Glutamatergic neuron (in vitro differentiated cells): Measurements from ENCODE around the gene MMP10. TPM values are rescaled to one million over a fixed set of nuclear protein-coding genes. Genes with fewer than 3 reads are reported as not detected.
"Not testable (repeated sequence)": the region's sequence is repeated elsewhere in the genome, so short reads cannot be mapped to it uniquely, and the experiment has no call there.

Source experiments
- DNase-seq: peaks from one replicate; pipeline ENCODE4 v3.0.0; 2022
- H3K27ac Mint-ChIP-seq: one replicate; pipeline ENCODE4 v1.8.0; 2020; ENCODE audit warnings: mild to moderate bottlenecking, mixed read lengths, inconsistent platforms; ENCODE audit not compliant: unreplicated experiment
- H3K27me3 Mint-ChIP-seq: one replicate; pipeline ENCODE4 v1.8.0; 2020; ENCODE audit warnings: mild to moderate bottlenecking, moderate library complexity, mixed read lengths, inconsistent platforms; ENCODE audit not compliant: unreplicated experiment
- H3K36me3 Mint-ChIP-seq: one replicate; pipeline ENCODE4 v1.8.0; 2020; ENCODE audit warnings: mild to moderate bottlenecking, mixed read lengths, inconsistent platforms; ENCODE audit not compliant: unreplicated experiment
- H3K4me1 Mint-ChIP-seq: one replicate; pipeline ENCODE4 v1.8.0; 2020; ENCODE audit warnings: mild to moderate bottlenecking, low read depth, mixed read lengths, inconsistent platforms; ENCODE audit not compliant: unreplicated experiment
- H3K4me3 Mint-ChIP-seq: one replicate; pipeline ENCODE4 v1.8.0; 2020; ENCODE audit warnings: mild to moderate bottlenecking, mixed read lengths, inconsistent platforms; ENCODE audit not compliant: unreplicated experiment
- H3K9me3 Mint-ChIP-seq: one replicate; pipeline ENCODE4 v1.8.0; 2020; ENCODE audit warnings: mild to moderate bottlenecking, moderate library complexity, mixed read lengths, inconsistent platforms; ENCODE audit not compliant: unreplicated experiment
- total RNA-seq: library from RNA; stranded (reverse); fragmentation: NEBNext Ultra II Directional; extraction: Animal tissue kit (Norgen Biotek cat#: 25700); gene quantifications from one replicate; pipeline ENCODE4 v1.2.1, GENCODE V29; 2021; ENCODE audit not compliant: unreplicated experiment
- TF ChIP-seq, protein P1 (sequence below): fragments of 200-600 bp; sonication (generic); IDR thresholded peaks from one replicate; pipeline ENCODE4 v1.5.0; 2021; ENCODE audit not compliant: partially characterized antibody, unreplicated experiment

Gene MMP10
- total RNA-seq, 1 donor from 2014 or later = not detected

DNA sequence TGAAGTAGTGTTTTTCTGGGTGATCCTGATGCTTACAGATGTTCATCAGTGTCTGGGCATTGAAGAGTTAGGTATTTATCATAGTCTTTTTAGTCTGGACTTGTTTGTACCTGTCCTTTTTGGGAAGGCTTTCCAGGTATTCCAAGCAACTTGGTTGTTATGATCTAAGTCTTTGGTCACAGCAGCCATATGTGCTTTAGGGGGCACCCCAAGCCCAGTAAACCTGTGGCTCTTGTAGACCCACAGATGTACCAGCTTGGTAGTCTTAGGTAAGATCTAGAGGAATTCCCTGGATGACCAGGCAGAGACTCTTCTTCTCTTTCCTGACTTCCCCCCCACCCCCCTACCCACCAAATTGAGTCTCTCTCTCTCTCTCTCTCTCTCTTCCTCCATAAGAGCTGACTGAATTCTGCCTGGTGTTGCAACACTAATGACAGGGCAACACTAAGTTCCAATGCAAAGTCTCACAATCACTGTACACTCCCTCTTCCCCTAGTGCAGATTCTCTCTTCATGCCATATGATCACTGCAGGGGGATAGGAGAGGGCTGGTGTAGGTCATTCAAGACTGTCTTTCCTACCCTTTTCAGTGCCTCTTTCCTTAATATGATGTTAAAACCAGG lies 31.2 kb downstream of the MMP10 start:
- Mint-ChIP-seq H3K9me3 (peaks cover 7% of the 10 kb centered on the region), H3K36me3 (peaks cover 5% of the 10 kb centered on the region), H3K27me3 (no peaks in the 10 kb centered on the region), H3K4me1 (no peaks in the 10 kb centered on the region), H3K27ac (no peak overlapping the region), H3K4me3 (no peak overlapping the region)
- TF ChIP-seq, protein P1, sequence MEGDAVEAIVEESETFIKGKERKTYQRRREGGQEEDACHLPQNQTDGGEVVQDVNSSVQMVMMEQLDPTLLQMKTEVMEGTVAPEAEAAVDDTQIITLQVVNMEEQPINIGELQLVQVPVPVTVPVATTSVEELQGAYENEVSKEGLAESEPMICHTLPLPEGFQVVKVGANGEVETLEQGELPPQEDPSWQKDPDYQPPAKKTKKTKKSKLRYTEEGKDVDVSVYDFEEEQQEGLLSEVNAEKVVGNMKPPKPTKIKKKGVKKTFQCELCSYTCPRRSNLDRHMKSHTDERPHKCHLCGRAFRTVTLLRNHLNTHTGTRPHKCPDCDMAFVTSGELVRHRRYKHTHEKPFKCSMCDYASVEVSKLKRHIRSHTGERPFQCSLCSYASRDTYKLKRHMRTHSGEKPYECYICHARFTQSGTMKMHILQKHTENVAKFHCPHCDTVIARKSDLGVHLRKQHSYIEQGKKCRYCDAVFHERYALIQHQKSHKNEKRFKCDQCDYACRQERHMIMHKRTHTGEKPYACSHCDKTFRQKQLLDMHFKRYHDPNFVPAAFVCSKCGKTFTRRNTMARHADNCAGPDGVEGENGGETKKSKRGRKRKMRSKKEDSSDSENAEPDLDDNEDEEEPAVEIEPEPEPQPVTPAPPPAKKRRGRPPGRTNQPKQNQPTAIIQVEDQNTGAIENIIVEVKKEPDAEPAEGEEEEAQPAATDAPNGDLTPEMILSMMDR = no peak
- DNase-seq = no peak

DNA sequence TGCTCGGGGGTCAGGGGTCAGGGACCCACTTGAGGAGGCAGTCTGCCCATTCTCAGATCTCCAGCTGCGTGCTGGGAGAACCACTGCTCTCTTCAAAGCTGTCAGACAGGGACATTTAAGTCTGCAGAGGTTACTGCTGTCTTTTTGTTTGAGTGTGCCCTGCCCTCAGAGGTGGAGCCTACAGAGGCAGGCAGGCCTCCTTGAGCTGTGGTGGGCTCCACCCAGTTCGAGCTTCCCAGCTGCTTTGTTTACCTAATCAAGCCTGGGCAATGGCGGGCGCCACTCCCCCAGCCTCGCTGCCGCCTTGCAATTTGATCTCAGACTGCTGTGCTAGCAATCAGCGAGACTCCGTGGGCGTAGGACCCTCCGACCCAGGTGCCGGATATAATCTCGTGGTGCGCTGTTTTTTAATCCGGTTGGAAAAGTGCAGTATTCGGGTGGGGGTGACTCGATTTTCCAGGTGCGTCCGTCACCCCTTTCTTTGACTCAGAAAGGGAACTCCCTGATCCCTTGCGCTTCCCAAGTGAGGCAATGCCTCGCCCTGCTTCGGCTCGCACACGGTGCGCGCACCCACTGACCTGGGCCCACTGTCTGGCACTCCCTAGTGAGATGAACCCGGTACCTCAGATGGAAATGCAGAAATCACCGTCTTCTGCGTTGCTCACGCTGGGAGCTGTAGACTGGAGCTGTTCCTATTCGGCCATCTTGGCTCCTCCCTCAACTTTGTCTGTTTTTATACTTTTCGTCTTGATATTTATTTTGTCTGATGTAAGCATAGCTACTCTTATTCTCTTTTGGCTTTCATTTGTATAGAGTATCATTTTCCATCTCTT lies 33.5 kb downstream of the MMP10 start:
- not testable (repeated sequence) for H3K36me3 Mint-ChIP-seq, H3K4me1 Mint-ChIP-seq, DNase-seq, H3K9me3 Mint-ChIP-seq, H3K27me3 Mint-ChIP-seq
- Mint-ChIP-seq H3K4me3 (peak overlapping the region; percentile 73), H3K27ac (peak overlapping the region; percentile 82)

DNA sequence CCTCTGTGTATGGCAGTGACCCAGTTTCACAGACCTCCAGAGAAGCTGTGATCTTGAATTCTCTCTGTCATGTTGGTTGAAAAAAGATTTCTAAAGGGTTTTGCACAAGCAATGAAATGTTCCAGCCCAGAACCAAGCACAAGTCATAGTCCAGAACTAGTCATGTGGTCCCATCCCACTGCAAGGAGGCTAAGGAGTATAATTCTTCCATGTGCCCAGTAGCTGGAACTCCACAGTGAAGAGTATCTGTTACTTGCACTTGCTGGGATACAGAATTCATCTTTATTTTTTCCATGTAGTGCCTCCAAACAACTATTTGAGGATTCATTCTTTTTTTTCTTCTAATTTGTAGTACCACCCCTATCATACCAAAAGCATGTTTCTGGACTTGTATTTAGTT lies 45.8 kb downstream of the MMP10 start:
- Mint-ChIP-seq H3K36me3 (no peaks in the 10 kb centered on the region), H3K27me3 (no peaks in the 10 kb centered on the region), H3K4me3 (no peak overlapping the region), H3K9me3 (no peaks in the 10 kb centered on the region), H3K27ac (no peak overlapping the region), H3K4me1 (no peaks in the 10 kb centered on the region)
- no peak for DNase-seq
- TF ChIP-seq, protein P1 = no peak

DNA sequence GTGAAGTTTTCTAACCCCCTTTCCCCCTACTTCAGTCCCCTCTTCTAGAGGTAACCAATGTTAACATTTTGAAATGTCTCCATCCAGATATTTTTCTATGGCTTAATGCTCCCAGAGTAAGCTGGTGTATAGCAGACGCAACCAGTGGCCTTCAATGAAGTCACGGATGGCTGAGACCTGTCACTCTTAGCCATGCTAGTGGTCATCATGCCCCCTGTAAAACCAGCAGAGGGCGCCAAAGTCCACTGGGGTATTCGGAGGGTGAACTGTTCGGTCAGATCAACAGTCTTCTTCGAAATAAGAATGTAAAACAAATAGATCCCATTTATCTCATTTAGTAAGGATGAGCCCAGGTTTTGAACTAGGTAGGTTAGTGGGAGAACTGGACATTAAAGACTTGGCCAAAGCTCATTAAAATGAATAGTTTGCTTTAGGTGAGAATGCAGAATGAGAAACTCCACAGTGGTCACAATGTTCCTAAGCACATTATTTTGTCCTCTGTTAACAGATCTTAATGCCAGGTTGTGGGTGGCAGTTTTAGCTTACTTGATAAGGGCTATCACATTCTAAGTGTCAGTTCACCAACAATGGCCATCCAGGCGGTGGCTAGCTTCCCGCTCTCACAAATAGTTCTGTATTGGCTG lies 47.1 kb downstream of the MMP10 start:
- TF ChIP-seq, protein P1 = peak; percentile 76
- peak; percentile 77 for DNase-seq
- no peaks in the 10 kb centered on the region for H3K4me1 Mint-ChIP-seq
- no peaks in the 10 kb centered on the region for H3K27me3 Mint-ChIP-seq
- no peak overlapping the region for H3K27ac Mint-ChIP-seq
- peaks cover 2% of the 10 kb centered on the region for H3K9me3 Mint-ChIP-seq
- H3K4me3 Mint-ChIP-seq = no peak overlapping the region
- H3K36me3 Mint-ChIP-seq = no peaks in the 10 kb centered on the region

GRCh38 chr11:102730944-102731343 lies 49.5 kb downstream of the MMP10 start:
- not testable (repeated sequence) for H3K36me3 Mint-ChIP-seq

More at GRCh38 chr11:102730944-102731343, 49.5 kb downstream of the MMP10 start:
- not testable (repeated sequence) for DNase-seq, H3K4me3 Mint-ChIP-seq, H3K4me1 Mint-ChIP-seq, H3K27ac Mint-ChIP-seq, H3K9me3 Mint-ChIP-seq, H3K27me3 Mint-ChIP-seq
